GM10266 (cell line): Measurements from ENCODE around the gene APPBP2.

Source experiments
- DNase-seq: peaks from one replicate; pipeline ENCODE4 v3.0.0; 2012; ENCODE audit errors: extremely low spot score
- CTCF ChIP-seq: IDR thresholded peaks from 2 replicates; pipeline ENCODE4 v1.5.1; 2012; ENCODE audit warnings: mild to moderate bottlenecking, low read depth; ENCODE audit not compliant: control insufficient read depth, insufficient read depth; ENCODE audit errors: missing control alignments

Gene APPBP2

GRCh38 chr17:60545465-60546191, 19.6 kb upstream of the APPBP2 start:
- no peak for TF ChIP-seq CTCF
- no peak for DNase-seq

DNA sequence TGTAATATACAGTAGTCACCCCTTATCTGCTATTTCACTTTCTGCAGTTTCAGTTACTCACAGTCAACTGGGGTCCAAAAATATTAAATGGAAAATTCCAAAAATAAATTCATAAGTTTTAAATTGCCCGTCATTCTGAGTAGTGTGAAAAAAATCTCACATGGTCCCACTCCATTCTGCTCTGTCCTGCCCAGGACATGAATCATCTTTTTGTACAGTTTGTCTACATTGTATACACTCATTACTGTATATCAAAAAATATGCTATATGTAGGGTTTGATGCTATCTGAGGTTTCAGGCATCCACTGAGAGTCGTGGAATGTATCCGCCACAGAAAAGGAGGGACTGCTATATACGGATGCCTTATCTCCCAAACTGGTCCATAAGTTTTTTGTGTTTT, 16.0 kb upstream of the APPBP2 start:
- no peak for DNase-seq
- no peak for TF ChIP-seq CTCF

GRCh38 chr17:60540460-60540859, 14.4 kb upstream of the APPBP2 start:
- TF ChIP-seq CTCF, result no peak
- no peak for DNase-seq

GRCh38 chr17:60539807-60540206, 13.8 kb upstream of the APPBP2 start:
- TF ChIP-seq CTCF, result no peak
- DNase-seq, result no peak

- TF ChIP-seq CTCF, result no peak
- DNase-seq, result no peak
Measured at GRCh38 chr17:60538726-60539125, 12.7 kb upstream of the APPBP2 start.

GRCh38 chr17:60535382-60536279, 9.6 kb upstream of the APPBP2 start:
- no peak for DNase-seq

More at GRCh38 chr17:60535382-60536279, 9.6 kb upstream of the APPBP2 start:
- no peak for TF ChIP-seq CTCF
